ENCODE data around the gene MPPED2. TPM values are rescaled to one million over a fixed set of nuclear protein-coding genes. Genes with fewer than 3 reads are reported as not detected.

The MPPED2 gene
- total and polyA plus RNA-seq, 5 experiments from 2014 or later, result 1.4 to 4.9 (median 3.3) TPM; not detected in 2

GRCh38 chr11:30365793-30366517 is 220.2 kb downstream of the MPPED2 start:
- no peaks in the 10 kb centered on the region for H3K36me3 Mint-ChIP-seq
- no peak overlapping the region for H3K27ac Mint-ChIP-seq
- peaks cover 0 to 5% (median 0%) of the 10 kb centered on the region in 9 donors for H3K9me3 Mint-ChIP-seq
- H3K27me3 Mint-ChIP-seq, result peaks cover 0 to 4% (median 3%) of the 10 kb centered on the region in 5 donors
- H3K4me3 Mint-ChIP-seq, result no peak overlapping the region
- DNase-seq, result no peak
- no peaks in the 10 kb centered on the region for H3K4me1 Mint-ChIP-seq
- POLR2A ChIA-PET, result no interaction called here
- ATAC-seq, result no peak

- no peak overlapping the region for H3K4me3 Mint-ChIP-seq
- POLR2A ChIA-PET, result no interaction called here
- no peak for DNase-seq
- no peak overlapping the region for H3K27ac Mint-ChIP-seq
- H3K4me1 Mint-ChIP-seq, result no peaks in the 10 kb centered on the region
- H3K36me3 Mint-ChIP-seq, result no peaks in the 10 kb centered on the region
- peaks cover 0 to 4% (median under 1%) of the 10 kb centered on the region in 5 donors for H3K27me3 Mint-ChIP-seq
- peaks cover 0 to 5% (median 0%) of the 10 kb centered on the region in 9 donors for H3K9me3 Mint-ChIP-seq
- no peak for ATAC-seq
These were observed 221.2 kb downstream of the MPPED2 start for GRCh38 chr11:30364837-30365482.

- Mint-ChIP-seq H3K4me1 (no peaks in the 10 kb centered on the region), H3K4me3 (no peak overlapping the region), H3K36me3 (no peaks in the 10 kb centered on the region), H3K27ac (no peak overlapping the region), H3K27me3 (peaks cover 0 to 4% (median 0%) of the 10 kb centered on the region in 5 donors), H3K9me3 (peaks cover 0 to 1% (median 0%) of the 10 kb centered on the region in 9 donors)
- ATAC-seq, result no peak
- DNase-seq, result no peak
- POLR2A ChIA-PET, result no interaction called here
These were observed 221.9 kb downstream of the MPPED2 start for GRCh38 chr11:30364139-30364836.

GRCh38 chr11:30360741-30361140 is 225.4 kb downstream of the MPPED2 start:
- Mint-ChIP-seq H3K4me3 (no peak overlapping the region), H3K27me3 (peaks cover 0 to 12% (median 3%) of the 10 kb centered on the region in 5 donors), H3K4me1 (no peaks in the 10 kb centered on the region), H3K9me3 (no peaks in the 10 kb centered on the region), H3K27ac (no peak overlapping the region), H3K36me3 (peaks cover 0 to 2% (median 0%) of the 10 kb centered on the region in 3 donors)
- DNase-seq (no peak), ATAC-seq (no peak)
- POLR2A ChIA-PET, result no interaction called here

All from naive thymus-derived CD8-positive, alpha-beta T cell (primary cell).